GM18499 (cell line): ENCODE measurements around the gene PILRA.
"Not testable (repeated sequence)": the region's sequence is repeated elsewhere in the genome, so short reads cannot be mapped to it uniquely, and the experiment has no call there.

ENCODE experiments used
- ATAC-seq: cut with Tn5 transposase; IDR thresholded peaks from one replicate; pipeline ENCODE4 v1.9.1; 2021; ENCODE audit warnings: moderate number of reproducible peaks; ENCODE audit not compliant: insufficient read depth, unreplicated experiment

Gene PILRA

GRCh38 chr7:100432053-100432452 lies 58.8 kb downstream of the PILRA start:
- ATAC-seq = no peak

- ATAC-seq = no peak
These were observed 59.5 kb downstream of the PILRA start for GRCh38 chr7:100432621-100433275.

- no peak for ATAC-seq
These were observed 59.9 kb downstream of the PILRA start for GRCh38 chr7:100433276-100433591.

GRCh38 chr7:100433592-100434296 lies 60.5 kb downstream of the PILRA start:
- ATAC-seq = no peak

- no peak for ATAC-seq
These were observed 61.2 kb downstream of the PILRA start for GRCh38 chr7:100434297-100435144.

GRCh38 chr7:100435401-100436304 lies 62.4 kb downstream of the PILRA start:
- peak; percentile 10 for ATAC-seq

GRCh38 chr7:100437150-100438100 lies 64.1 kb downstream of the PILRA start:
- no peak for ATAC-seq

GRCh38 chr7:100438172-100438571 lies 64.9 kb downstream of the PILRA start:
- no peak for ATAC-seq

- not testable (repeated sequence) for ATAC-seq
These were observed 65.4 kb downstream of the PILRA start for GRCh38 chr7:100438731-100439130.

- ATAC-seq = not testable (repeated sequence)
These were observed 66.0 kb downstream of the PILRA start for GRCh38 chr7:100439244-100439643.

GRCh38 chr7:100441641-100442535 lies 68.6 kb downstream of the PILRA start:
- ATAC-seq = no peak

GRCh38 chr7:100443096-100443840 lies 70.0 kb downstream of the PILRA start:
- ATAC-seq = no peak

- no peak for ATAC-seq
These were observed 71.3 kb downstream of the PILRA start for GRCh38 chr7:100444311-100445278.

- ATAC-seq = no peak
These were observed 72.8 kb downstream of the PILRA start for GRCh38 chr7:100446040-100446439.

- ATAC-seq = not testable (repeated sequence)
These were observed 74.1 kb downstream of the PILRA start for GRCh38 chr7:100447363-100447762.

- no peak for ATAC-seq
These were observed 76.0 kb downstream of the PILRA start for GRCh38 chr7:100449190-100449795.
